Measurements from ENCODE around the gene EPB41.

DNA sequence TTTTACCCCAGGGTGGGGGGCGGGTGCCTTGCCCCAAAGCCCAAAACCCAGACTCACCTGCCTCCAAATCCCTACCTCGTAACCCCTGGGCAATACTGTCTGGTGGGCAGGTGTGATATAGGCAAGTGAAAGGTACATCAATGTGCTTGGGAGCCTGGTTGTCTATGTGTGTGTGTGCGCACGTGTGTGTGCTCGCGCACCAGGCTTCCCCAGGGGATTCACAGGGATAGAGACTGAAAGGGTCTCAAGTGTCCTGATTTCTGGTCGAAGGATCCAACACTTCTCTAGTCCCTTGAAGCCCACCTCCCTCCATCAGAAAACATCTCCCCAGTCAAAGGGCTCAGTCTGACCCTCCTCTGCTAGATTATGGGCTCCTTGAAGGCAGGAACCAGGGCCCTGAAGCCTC lies 28.9 kb upstream of the EPB41 start:
- no peak for TF ChIP-seq ZBTB1 (tag by site-specific recombination; IDR thresholded peaks at IDR 0.05)
- no peak for TF ChIP-seq ZNF24 (tag by site-specific recombination; IDR thresholded peaks at IDR 0.05)
- no peak for TF ChIP-seq ZNF132 (tag by site-specific recombination; IDR thresholded peaks at IDR 0.05; ENCODE audit: borderline replicate concordance)
- TF ChIP-seq ZNF146 (tag by site-specific recombination; IDR thresholded peaks at IDR 0.05), result no peak
- no peak for TF ChIP-seq ZNF837 (tag by site-specific recombination; IDR thresholded peaks at IDR 0.05)
- TF ChIP-seq, protein P1, sequence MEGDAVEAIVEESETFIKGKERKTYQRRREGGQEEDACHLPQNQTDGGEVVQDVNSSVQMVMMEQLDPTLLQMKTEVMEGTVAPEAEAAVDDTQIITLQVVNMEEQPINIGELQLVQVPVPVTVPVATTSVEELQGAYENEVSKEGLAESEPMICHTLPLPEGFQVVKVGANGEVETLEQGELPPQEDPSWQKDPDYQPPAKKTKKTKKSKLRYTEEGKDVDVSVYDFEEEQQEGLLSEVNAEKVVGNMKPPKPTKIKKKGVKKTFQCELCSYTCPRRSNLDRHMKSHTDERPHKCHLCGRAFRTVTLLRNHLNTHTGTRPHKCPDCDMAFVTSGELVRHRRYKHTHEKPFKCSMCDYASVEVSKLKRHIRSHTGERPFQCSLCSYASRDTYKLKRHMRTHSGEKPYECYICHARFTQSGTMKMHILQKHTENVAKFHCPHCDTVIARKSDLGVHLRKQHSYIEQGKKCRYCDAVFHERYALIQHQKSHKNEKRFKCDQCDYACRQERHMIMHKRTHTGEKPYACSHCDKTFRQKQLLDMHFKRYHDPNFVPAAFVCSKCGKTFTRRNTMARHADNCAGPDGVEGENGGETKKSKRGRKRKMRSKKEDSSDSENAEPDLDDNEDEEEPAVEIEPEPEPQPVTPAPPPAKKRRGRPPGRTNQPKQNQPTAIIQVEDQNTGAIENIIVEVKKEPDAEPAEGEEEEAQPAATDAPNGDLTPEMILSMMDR (tag by site-specific recombination; IDR thresholded peaks at IDR 0.05), result no peak
- TF ChIP-seq ZBTB7A (tag by site-specific recombination; IDR thresholded peaks at IDR 0.05; ENCODE audit: low read depth), result no peak
- no peak for TF ChIP-seq ZNF16 (tag by site-specific recombination; IDR thresholded peaks at IDR 0.05; ENCODE audit: low read depth)
- no peak for TF ChIP-seq ZNF394 (tag by site-specific recombination; IDR thresholded peaks at IDR 0.05; ENCODE audit: borderline replicate concordance)
- TF ChIP-seq ZBTB21 (tag by site-specific recombination; IDR thresholded peaks at IDR 0.05), result no peak
